Measurements from ENCODE around the gene PDZD11. TPM values are rescaled to one million over a fixed set of nuclear protein-coding genes. Genes with fewer than 3 reads are reported as not detected.

Gene PDZD11
- total and polyA plus RNA-seq, 9 of the 15 experiments (the other 6 are each of a cell fraction or from before 2014, with no cell fraction given): 21.9 to 109 (median 36.4) TPM

GRCh38 chrX:70331161-70331560 lies 41.4 kb upstream of the PDZD11 start (continued):
- TF ChIP-seq, protein P1, sequence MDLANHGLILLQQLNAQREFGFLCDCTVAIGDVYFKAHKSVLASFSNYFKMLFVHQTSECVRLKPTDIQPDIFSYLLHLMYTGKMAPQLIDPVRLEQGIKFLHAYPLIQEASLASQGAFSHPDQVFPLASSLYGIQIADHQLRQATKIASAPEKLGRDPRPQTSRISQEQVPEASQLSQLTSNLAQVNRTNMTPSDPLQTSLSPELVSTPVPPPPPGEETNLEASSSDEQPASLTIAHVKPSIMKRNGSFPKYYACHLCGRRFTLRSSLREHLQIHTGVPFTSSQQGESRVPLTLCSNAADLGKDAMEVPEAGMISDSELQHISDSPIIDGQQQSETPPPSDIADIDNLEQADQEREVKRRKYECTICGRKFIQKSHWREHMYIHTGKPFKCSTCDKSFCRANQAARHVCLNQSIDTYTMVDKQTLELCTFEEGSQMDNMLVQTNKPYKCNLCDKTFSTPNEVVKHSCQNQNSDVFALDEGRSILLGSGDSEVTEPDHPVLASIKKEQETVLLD (IDR thresholded peaks at IDR 0.05): no peak

DNA sequence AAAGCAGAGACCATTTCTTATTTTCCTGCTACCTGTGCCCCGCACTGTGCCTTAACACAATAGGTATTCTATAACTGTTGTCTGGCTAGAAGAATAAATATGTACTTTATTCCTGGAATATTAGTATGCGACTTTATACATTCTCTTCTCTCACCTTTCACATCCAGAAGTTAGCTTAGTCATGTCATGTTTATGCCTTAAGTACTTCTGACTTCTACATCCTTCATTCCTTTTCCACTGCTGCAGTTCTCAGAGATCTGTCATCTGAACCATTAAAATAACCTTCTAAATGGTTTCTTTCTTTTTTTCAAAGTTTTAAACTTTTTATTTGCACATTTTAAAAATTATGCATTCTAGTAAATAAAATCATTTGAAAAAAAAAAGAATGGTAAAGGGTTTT lies 34.6 kb upstream of the PDZD11 start:
- no peaks in the 10 kb centered on the region for H3K9me1 ChIP-seq (ENCODE audit: control insufficient read depth, insufficient read depth, low read length)
- ATAC-seq: no peak
- in situ Hi-C loops (cut with MboI): no loop called here
- H3K36me3 ChIP-seq (ENCODE audit: control insufficient read depth, insufficient read depth, low read length): peaks cover 8% of the 10 kb centered on the region; the same call in 2 of the 3 replicates
- H3K79me2 ChIP-seq (ENCODE audit: control insufficient read depth, insufficient read depth, low read length): no peaks in the 10 kb centered on the region
- intact Hi-C loops (cut with micrococcal nuclease): no loop called here
- no peaks in the 10 kb centered on the region for H3K27me3 ChIP-seq (ENCODE audit: control insufficient read depth in 2 of 2, insufficient read depth in 2 of 2, low read length in 2 of 2)
- ChIA-PET POLR2A (no interaction called here), CTCF (ENCODE audit: low intra/inter-chr PET ratio) (no interaction called here)
- BruUV-seq (replicated peaks): no TSS peak
- WGBS (ENCODE audit: insufficient coverage, low coverage, missing lambda C conversion rate): 85% methylated on average over 2 of the region's 2 CpGs
- H2AFZ ChIP-seq (ENCODE audit: low read depth, low read length): no peak overlapping the region
- no peaks in the 10 kb centered on the region for H3K4me1 ChIP-seq (replicated peaks in 1 of 2; ENCODE audit: control insufficient read depth in 2 of 2, insufficient read depth in 2 of 2, low read length in 2 of 2)
- H3K9ac ChIP-seq (ENCODE audit: insufficient read depth in 1 of 2, low read depth in 2 of 2, low read length in 2 of 2): no peak overlapping the region
- H3K9me3 ChIP-seq (replicated peaks; ENCODE audit: control insufficient read depth, insufficient read depth, low read depth, low read length): no peaks in the 10 kb centered on the region
- FAIRE-seq: no peak
- H3K4me3 ChIP-seq: no peak overlapping the region
- no peak overlapping the region for H3K4me2 ChIP-seq (ENCODE audit: insufficient read depth, low read length)
- H3K27ac ChIP-seq (ENCODE audit: extremely low read depth, low read depth, low read length): no peak overlapping the region
- H4K20me1 ChIP-seq (replicated peaks; ENCODE audit: control insufficient read depth, insufficient read depth, low read length): no peaks in the 10 kb centered on the region
- no peak for DNase-seq (ENCODE audit: extremely low read depth in 1 of 4, low spot score in 3 of 4)
- TF ChIP-seq KLF13 (tag; IDR thresholded peaks at IDR 0.05; ENCODE audit: borderline replicate concordance, low read depth) (no peak), POLR2H (tag; IDR thresholded peaks at IDR 0.05; ENCODE audit: low read depth) (no peak), PREB (CRISPR knock-in tag; IDR thresholded peaks at IDR 0.05) (no peak), ZKSCAN8 (CRISPR knock-in tag; IDR thresholded peaks at IDR 0.05) (no peak), MAZ (CRISPR knock-in tag; conservative IDR thresholded peaks at IDR 0.05 in 1 of 2, IDR thresholded peaks at IDR 0.05 in 1 of 2) (no peak), MAFG (tag; conservative IDR thresholded peaks at IDR 0.05) (no peak), FOXK2 (conservative IDR thresholded peaks at IDR 0.05 in 1 of 2, IDR thresholded peaks at IDR 0.05 in 1 of 2; ENCODE audit: low read depth in 2 of 2) (no peak), HNRNPK (IDR thresholded peaks at IDR 0.05; ENCODE audit: low read depth, low read length, poor library complexity, severe bottlenecking) (no peak), MLX (CRISPR knock-in tag; conservative IDR thresholded peaks at IDR 0.05) (no peak), HDAC1 (IDR thresholded peaks at IDR 0.05) (no peak), SAFB (IDR thresholded peaks at IDR 0.05; ENCODE audit: borderline replicate concordance, low read depth, low read length) (no peak)
- TF ChIP-seq, protein P2, sequence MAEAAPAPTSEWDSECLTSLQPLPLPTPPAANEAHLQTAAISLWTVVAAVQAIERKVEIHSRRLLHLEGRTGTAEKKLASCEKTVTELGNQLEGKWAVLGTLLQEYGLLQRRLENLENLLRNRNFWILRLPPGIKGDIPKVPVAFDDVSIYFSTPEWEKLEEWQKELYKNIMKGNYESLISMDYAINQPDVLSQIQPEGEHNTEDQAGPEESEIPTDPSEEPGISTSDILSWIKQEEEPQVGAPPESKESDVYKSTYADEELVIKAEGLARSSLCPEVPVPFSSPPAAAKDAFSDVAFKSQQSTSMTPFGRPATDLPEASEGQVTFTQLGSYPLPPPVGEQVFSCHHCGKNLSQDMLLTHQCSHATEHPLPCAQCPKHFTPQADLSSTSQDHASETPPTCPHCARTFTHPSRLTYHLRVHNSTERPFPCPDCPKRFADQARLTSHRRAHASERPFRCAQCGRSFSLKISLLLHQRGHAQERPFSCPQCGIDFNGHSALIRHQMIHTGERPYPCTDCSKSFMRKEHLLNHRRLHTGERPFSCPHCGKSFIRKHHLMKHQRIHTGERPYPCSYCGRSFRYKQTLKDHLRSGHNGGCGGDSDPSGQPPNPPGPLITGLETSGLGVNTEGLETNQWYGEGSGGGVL (CRISPR knock-in tag; IDR thresholded peaks at IDR 0.05): no peak
- TF ChIP-seq, protein P3, sequence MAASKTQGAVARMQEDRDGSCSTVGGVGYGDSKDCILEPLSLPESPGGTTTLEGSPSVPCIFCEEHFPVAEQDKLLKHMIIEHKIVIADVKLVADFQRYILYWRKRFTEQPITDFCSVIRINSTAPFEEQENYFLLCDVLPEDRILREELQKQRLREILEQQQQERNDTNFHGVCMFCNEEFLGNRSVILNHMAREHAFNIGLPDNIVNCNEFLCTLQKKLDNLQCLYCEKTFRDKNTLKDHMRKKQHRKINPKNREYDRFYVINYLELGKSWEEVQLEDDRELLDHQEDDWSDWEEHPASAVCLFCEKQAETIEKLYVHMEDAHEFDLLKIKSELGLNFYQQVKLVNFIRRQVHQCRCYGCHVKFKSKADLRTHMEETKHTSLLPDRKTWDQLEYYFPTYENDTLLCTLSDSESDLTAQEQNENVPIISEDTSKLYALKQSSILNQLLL (CRISPR knock-in tag; IDR thresholded peaks at IDR 0.05; ENCODE audit: borderline replicate concordance): no peak
